ENCODE measurements around the gene DDIT4.
A peak's percentile ranks its signal among the peaks of the same experiment; 100 is the strongest.
"Not testable (repeated sequence)": the region's sequence is repeated elsewhere in the genome, so short reads cannot be mapped to it uniquely, and the experiment has no call there.

DDIT4 gene

DNA sequence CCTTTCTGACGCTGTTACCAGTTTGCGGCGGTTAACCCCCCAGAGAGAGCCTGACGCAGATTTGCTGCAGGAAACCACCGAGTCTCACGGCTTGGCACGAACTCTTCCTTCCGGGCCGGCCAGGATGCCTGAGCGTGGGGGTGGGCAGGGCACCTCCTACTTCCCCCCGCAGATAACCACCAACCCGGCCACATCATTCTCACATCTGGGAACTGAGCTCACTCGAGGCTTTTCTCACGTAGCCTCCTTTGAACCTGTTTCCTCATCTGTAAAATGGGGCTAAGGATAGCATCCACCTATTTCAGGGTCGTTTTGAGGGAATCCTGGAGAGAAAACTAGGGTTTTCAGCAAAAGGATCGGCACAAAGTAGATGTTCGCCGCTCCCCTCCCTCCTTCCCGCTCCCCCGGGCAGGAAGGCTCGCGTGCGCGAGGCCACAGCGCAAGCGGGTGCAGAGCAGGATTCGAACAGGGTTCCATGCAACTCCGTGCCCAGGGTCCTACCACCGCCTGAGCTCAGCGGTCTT lies 23.6 kb downstream of the DDIT4 start:
- DNase-seq = peak; percentile 77

GRCh38 chr10:72297805-72298591 lies 24.3 kb downstream of the DDIT4 start:
- peak; percentile 95 for DNase-seq

- DNase-seq = no peak
These were observed 25.1 kb downstream of the DDIT4 start for GRCh38 chr10:72298592-72299519.

GRCh38 chr10:72303424-72304128 lies 29.9 kb downstream of the DDIT4 start:
- no peak for DNase-seq

GRCh38 chr10:72306215-72306760 lies 32.6 kb downstream of the DDIT4 start:
- DNase-seq = no peak

- not testable (repeated sequence) for DNase-seq
These were observed 34.0 kb downstream of the DDIT4 start for GRCh38 chr10:72307711-72308110.

DNA sequence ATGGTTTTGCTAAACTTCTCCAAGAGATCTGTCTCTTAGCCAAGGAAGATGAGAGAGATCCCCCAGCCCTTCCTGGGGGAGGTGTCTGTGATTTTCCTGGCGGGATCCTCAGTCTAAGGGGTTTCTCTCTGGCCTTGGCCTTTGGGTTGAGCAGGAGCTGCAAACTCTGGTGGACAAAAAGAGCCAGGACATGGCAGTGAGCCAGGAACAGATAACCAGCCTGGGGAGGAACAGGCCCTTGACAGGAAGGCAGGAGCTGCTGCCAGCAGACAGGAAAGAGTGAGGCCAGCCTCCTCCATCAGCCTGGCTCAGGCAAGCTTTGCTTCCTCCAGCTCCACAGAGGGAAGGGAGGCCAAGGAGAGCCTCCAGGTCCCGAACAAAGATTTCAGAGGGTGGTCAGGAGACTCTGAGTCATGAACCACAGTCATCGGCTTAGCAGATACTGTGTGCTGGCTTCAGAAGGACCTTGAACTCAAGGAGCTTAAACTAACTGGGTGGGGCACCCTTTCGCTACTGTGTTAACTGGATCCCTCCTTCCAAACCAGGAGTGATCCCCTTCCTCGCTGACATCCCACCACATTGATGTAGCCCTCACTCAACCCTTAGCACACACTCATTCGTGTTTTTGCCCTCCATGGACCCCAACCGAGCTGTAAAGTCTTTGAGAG lies 34.7 kb downstream of the DDIT4 start:
- no peak for DNase-seq

DNA sequence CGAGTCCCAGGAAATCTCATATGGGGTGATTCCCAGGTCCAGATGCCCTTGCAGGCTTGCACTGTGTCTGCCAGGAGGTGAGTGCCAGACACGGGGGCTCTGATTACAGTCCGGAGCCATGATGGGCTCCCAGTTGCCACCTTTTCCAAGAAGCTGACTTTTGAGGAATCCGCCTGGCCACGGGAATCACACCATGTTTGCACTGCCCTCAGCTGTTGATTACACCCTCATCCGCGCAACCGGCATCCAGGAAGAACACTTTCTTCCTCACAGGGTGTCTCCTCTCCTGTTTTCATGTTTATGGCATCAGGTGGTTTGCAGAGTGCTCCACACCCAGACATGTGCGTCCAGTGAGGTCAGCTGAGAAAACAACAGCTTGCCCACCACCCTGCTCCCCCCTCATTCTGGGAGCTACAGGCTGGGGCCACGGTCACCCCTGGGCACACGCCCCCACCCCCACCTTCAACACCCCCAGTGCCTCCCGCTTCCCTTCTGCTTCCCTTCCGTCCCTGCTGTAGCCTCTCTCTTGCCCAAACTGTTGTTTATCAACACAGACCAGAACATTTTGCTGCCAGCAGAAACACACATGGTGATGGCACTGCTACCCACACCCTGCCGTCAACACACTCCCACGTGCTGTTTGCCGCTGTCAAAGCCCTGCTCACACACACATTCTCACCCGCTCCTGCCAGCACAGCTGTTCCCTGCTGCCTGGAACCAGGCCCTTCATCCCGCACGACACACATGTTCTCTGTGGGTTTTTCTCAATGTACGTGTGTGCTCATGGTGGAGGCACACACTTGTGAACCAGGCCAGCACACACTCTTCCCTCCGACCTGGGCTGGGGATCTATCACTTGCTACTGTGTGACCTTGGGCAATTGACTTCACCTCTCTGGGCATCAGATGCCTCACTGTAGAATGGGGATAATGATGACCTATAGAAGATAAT lies 35.8 kb downstream of the DDIT4 start:
- peak; percentile 74 for DNase-seq

DNA sequence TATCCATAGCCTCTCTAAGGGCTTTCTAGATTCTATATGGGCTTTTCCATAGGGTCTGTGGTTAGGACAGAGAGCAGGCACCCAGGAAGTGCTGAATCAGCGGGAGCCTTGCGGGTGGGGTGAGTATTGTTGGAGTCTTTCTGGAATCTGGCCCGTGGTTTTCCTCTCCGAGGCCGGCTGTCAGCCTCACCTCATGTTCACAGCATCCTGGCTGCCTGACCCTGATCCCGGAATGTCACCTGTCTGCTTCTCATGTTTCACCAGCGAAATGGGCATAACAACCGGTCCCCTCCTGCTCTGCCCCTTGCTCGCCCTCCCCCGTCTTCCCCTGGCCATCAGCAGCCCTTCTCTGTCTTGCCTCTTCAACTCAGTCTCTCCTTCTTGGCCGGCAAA lies 36.5 kb downstream of the DDIT4 start:
- DNase-seq = no peak

- DNase-seq = no peak
These were observed 36.9 kb downstream of the DDIT4 start for GRCh38 chr10:72310636-72311035.

DNA sequence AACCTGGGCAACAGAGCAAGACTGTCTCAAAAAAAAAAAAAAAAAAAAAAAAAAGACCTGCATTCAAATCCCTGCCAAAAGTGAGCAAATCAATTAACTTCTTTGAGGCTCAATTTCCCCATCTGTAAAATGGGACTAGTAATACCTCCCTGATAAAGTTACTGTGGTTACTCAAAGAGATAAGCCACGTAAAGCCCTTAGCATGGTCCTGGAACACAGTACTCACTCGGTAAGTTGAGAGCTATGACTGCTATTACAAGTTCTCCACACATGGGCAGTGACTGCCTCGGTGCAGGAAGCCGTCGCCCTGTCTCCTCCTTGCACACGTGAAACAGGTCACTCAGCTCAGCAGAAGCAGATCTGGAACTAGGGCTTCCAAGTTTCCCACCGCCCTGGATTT lies 37.9 kb downstream of the DDIT4 start:
- DNase-seq = no peak

DNA sequence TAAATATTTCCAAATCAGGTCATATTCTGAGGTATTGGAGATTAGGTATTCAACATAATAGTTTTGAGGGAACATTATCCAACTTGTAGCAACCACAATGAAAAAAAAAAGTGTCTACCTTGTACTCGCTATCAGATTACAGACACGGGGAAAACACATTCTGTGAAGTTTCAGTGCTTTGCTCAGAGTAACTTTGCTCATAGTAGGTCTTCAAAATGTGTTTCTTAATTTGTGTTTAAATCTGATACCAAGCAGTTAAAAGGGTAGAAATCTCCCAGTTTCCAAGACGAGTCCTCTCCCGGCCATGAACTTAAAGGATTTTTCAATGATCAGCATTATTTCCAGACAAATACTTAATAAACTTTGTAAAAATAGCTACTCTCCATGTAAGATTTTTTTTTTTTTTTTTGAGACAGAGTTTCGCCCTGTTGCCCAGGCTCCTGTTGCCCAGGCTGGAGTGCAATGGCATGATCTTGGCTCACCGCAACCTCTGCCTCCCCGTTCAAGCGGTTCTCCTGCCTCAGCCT lies 39.2 kb downstream of the DDIT4 start:
- no peak for DNase-seq

DNA sequence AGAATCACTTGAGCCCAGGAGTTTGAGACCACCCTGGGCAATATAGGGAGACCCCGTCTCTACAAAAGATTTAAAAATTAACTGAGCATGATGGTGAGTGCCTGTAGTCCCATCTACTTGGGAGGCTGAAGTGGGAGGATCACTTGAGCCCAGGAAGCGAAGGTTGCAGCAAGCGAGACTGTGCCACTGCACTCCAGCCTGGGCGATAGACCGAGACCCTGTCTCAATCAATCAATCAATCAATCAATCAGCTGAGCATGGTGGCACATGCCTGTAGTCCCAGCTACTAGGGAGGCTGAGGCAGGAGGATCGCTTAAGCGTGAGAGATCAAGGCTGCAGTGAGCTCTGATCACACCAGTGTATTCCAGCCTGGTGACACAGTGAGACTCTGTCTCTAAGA lies 40.5 kb downstream of the DDIT4 start:
- DNase-seq = no peak

GRCh38 chr10:72315054-72315453 lies 41.3 kb downstream of the DDIT4 start:
- DNase-seq = no peak

DNA sequence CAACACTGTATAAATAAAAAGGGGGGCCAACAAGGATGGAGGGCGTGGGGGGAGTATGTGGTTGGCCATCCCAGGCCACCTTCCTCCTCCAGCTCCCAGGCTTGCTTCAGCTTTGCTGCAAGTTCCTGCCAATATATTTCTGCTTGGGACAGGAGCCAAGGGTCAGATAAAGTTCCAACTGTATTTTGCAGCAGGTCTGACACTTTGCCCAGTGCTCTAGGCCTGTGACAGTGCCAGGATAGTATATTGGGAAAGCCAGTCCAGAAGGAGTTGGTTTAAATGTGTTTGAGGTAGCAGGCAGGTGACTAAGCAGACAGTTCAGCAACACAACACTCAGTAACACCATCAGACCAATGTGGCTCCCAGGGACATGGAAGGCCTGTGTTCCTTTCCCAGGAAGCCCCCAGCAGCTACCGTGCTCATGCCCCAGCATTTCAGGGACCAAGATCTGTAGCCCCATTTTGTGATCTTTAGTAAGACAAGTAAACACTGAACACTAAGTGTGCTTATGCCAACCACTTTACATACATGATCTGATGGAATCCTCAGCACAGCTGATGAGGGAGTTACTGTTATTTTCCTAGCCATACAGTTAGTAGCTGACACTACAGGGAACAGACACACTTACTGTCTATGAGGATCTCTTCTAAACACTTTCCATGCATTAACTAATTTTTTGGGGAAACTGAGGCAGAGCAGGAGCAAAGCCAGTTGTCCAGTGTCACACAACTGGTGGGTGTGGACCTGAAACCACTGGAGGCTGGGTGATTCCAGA lies 42.1 kb downstream of the DDIT4 start:
- DNase-seq = peak; percentile 81

GRCh38 chr10:72316386-72316700 lies 42.6 kb downstream of the DDIT4 start:
- DNase-seq = no peak

- DNase-seq = no peak
These were observed 43.2 kb downstream of the DDIT4 start for GRCh38 chr10:72316748-72317435.

- no peak for DNase-seq
These were observed 44.9 kb downstream of the DDIT4 start for GRCh38 chr10:72318418-72319262.

Data from right forelimb (tissue), 1 donor.